Measurements from ENCODE around the gene POLA1.

- no peak for TF ChIP-seq CTCF (IDR thresholded peaks at IDR 0.05)
- no peak for TF ChIP-seq POLR2AphosphoS5 (IDR thresholded peaks at IDR 0.05)
Observed at GRCh38 chrX:25028726-25029125, 335.0 kb downstream of the POLA1 start.
